Activated CD8-positive, alpha-beta T cell treated with anti-CD3 and anti-CD28 coated beads for 36 hours (primary cell): ENCODE data around the gene AGBL4. TPM values are rescaled to one million over a fixed set of nuclear protein-coding genes. Genes with fewer than 3 reads are reported as not detected.
"Not testable (repeated sequence)": the region's sequence is repeated elsewhere in the genome, so short reads cannot be mapped to it uniquely, and the experiment has no call there.

Source experiments
- ATAC-seq: fragments of 200-7000 bp; cut with Tn5 transposase; one replicate; pipeline ENCODE4 v1.10.0; 2021; ENCODE audit warnings: mild to moderate bottlenecking, moderate library complexity
- CTCF ChIA-PET: fragments of 350-600 bp; sonication (Branson Sonifier 250); formaldehyde crosslinking; loops from one replicate; lab custom pipeline; 2021; ENCODE audit warnings: antibody characterized with exemption; lab: Charles Lee
- POLR2A ChIA-PET: fragments of 350-600 bp; sonication (Branson Sonifier 250); formaldehyde crosslinking; loops from one replicate; lab custom pipeline; 2021; ENCODE audit warnings: antibody characterized with exemption; lab: Charles Lee
- DNase-seq: peaks from one replicate; pipeline ENCODE4 v3.0.0-alpha.2; 2020
- H3K27ac Mint-ChIP-seq: one replicate; pipeline ENCODE4 v1.8.0; 2021; ENCODE audit warnings: mild to moderate bottlenecking, mixed read lengths
- H3K27me3 Mint-ChIP-seq: one replicate; pipeline ENCODE4 v1.8.0; 2021; ENCODE audit warnings: mixed read lengths
- H3K36me3 Mint-ChIP-seq: one replicate; pipeline ENCODE4 v1.8.0; 2021; ENCODE audit warnings: low read depth, mixed read lengths
- H3K4me1 Mint-ChIP-seq: one replicate; pipeline ENCODE4 v1.8.0; 2021; ENCODE audit warnings: low read depth, mixed read lengths
- H3K4me3 Mint-ChIP-seq: one replicate; pipeline ENCODE4 v1.8.0; 2021; ENCODE audit warnings: mild to moderate bottlenecking, moderate library complexity, mixed read lengths
- H3K9me3 Mint-ChIP-seq: one replicate; pipeline ENCODE4 v1.8.0; 2021; ENCODE audit warnings: mixed read lengths
- intact Hi-C: fragments of 100-400 bp; cut with micrococcal nuclease; formaldehyde crosslinking; loops from one replicate; pipeline ENCODE4 v1.10.0; 2022
- total RNA-seq, 2 experiments: library from RNA; stranded (reverse); gene quantifications; one replicate each; pipeline ENCODE4 v1.2.3, GENCODE V29; 2021
- TF ChIP-seq, protein P1 (sequence below): fragments of 200-600 bp; IDR thresholded peaks from one replicate; pipeline ENCODE4 v1.8.0; 2022; ENCODE audit warnings: antibody characterized with exemption, mild to moderate bottlenecking

AGBL4 gene
- total RNA-seq, 2 experiments from 2014 or later: 0.14 TPM; not detected in 1

DNA sequence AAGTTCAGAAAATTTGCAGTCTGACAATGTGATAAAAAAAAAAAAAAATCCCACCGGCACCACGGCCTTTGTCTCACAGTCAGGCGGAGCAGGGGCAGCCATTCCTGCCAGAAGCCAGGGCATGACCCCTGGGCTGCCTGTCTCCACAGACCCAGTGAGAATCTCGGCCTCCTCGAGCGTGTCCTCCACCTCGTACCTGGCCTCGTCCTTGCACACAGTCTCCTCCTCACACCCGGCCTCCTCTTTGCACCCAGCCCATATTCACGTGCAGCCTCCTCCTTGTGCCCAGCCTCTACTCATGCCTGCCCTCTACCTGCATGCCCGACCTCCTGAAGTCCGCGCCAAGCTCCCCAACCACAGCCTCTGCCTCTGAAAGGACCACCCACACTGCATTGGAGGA, 182.0 kb downstream of the AGBL4 start:
- Mint-ChIP-seq H3K27me3 (peaks cover 2% of the 10 kb centered on the region), H3K4me3 (no peak overlapping the region), H3K4me1 (no peaks in the 10 kb centered on the region), H3K9me3 (peaks cover 29% of the 10 kb centered on the region), H3K27ac (no peak overlapping the region), H3K36me3 (peaks cover 4% of the 10 kb centered on the region)
- DNase-seq (no peak), ATAC-seq (no peak)
- intact Hi-C loops: no loop called here
- ChIA-PET POLR2A (no interaction called here), CTCF (no interaction called here)
- TF ChIP-seq, protein P1, sequence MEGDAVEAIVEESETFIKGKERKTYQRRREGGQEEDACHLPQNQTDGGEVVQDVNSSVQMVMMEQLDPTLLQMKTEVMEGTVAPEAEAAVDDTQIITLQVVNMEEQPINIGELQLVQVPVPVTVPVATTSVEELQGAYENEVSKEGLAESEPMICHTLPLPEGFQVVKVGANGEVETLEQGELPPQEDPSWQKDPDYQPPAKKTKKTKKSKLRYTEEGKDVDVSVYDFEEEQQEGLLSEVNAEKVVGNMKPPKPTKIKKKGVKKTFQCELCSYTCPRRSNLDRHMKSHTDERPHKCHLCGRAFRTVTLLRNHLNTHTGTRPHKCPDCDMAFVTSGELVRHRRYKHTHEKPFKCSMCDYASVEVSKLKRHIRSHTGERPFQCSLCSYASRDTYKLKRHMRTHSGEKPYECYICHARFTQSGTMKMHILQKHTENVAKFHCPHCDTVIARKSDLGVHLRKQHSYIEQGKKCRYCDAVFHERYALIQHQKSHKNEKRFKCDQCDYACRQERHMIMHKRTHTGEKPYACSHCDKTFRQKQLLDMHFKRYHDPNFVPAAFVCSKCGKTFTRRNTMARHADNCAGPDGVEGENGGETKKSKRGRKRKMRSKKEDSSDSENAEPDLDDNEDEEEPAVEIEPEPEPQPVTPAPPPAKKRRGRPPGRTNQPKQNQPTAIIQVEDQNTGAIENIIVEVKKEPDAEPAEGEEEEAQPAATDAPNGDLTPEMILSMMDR: no peak

DNA sequence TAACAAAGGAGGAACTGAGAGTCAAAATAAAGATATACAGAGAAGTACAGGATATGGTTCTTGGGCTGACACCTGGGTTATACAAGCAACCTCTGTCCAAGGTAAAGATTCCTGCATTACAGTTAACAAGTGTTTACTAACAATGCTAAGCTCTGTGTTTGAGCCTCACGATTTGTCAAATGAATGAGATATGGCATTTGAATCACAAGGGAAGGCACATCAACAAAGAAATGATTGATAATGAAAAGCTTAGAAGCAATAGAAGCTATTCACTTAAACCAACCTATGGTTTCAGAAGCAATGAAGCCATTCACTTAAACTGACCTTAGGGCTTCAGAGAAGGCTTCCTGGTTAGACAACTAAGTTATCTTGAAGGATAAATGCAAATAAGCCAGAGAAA, 199.5 kb downstream of the AGBL4 start:
- intact Hi-C loops: no loop called here
- peaks cover 3% of the 10 kb centered on the region for H3K9me3 Mint-ChIP-seq
- ChIA-PET POLR2A (no interaction called here), CTCF (no interaction called here)
- H3K27ac Mint-ChIP-seq: no peak overlapping the region
- no peaks in the 10 kb centered on the region for H3K4me1 Mint-ChIP-seq
- TF ChIP-seq, protein P1: no peak
- no peak overlapping the region for H3K4me3 Mint-ChIP-seq
- ATAC-seq (no peak), DNase-seq (no peak)
- H3K36me3 Mint-ChIP-seq: no peaks in the 10 kb centered on the region
- no peaks in the 10 kb centered on the region for H3K27me3 Mint-ChIP-seq

DNA sequence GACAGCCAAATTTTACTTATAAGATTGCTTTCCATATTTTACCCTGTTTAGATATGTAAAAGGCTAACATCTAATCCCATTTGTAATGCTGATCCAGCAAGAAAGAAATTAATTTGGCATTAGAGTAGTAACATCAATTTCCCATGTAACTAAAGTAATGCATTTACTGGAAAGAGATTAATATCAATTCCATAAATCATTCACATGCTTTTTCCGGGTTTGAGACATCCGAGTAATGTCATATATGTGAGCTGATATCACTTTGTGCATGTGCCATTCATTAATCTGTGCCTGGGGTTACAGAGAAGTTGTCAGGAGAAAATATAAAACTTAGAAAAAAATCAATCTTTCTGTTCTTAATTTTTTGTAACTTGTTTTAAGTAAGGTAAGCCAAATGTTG, 206.1 kb downstream of the AGBL4 start:
- no peak overlapping the region for H3K27ac Mint-ChIP-seq
- ChIA-PET CTCF (no interaction called here), POLR2A (no interaction called here)
- no peaks in the 10 kb centered on the region for H3K9me3 Mint-ChIP-seq
- intact Hi-C loops: no loop called here
- H3K4me3 Mint-ChIP-seq: no peak overlapping the region
- TF ChIP-seq, protein P1: no peak
- DNase-seq: no peak
- H3K36me3 Mint-ChIP-seq: no peaks in the 10 kb centered on the region
- no peaks in the 10 kb centered on the region for H3K4me1 Mint-ChIP-seq
- H3K27me3 Mint-ChIP-seq: no peaks in the 10 kb centered on the region
- ATAC-seq: no peak

DNA sequence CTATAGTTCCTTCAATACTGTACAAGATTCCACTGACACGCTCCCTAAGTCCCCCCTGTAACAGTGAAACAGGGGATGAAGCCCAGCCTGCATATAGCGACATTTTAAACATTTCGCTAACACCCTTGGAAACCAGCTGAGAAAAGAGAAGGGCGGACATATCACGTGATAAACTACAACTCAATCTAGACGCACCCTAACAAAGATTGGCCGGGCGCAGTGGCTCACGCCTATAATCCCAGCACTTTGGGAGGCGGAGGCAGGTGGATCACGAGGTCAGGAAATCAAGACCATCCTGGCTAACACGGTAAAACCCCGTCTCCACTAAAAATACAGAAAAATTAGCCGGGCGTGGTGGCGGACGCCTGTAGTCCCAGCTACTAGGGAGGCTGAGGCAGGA, 236.7 kb downstream of the AGBL4 start:
- H3K4me3 Mint-ChIP-seq, H3K9me3 Mint-ChIP-seq, H3K27me3 Mint-ChIP-seq: not testable (repeated sequence)

DNA sequence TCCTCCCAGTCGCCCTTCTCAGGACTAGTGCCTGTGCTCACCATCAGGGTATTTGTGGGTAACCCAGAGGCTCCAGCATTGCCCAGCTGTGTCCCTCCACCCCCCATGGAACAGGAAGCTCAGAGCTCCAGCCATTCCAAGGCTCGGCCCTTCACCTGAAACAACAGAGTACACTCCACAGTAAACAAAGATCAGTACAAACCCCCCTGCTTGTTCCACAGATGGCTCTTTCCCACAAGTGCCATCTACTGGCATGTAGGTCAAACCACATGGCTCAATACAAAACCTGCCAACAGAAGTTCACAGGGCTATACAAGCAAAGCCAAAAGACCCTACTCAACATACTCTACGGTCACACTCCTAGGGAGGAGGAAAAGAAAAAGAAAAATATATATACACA, 258.7 kb downstream of the AGBL4 start:
- DNase-seq (no peak), ATAC-seq (no peak)
- Mint-ChIP-seq H3K36me3 (no peaks in the 10 kb centered on the region), H3K4me1 (no peaks in the 10 kb centered on the region), H3K27me3 (no peaks in the 10 kb centered on the region), H3K27ac (no peak overlapping the region), H3K4me3 (no peak overlapping the region), H3K9me3 (peaks cover 9% of the 10 kb centered on the region)
- intact Hi-C loops: no loop called here
- POLR2A ChIA-PET: no interaction called here
- CTCF ChIA-PET: no interaction called here
- TF ChIP-seq, protein P1: no peak

More for the DNA sequence above, 236.7 kb downstream of the AGBL4 start:
- POLR2A ChIA-PET, intact Hi-C loops, CTCF ChIA-PET, H3K36me3 Mint-ChIP-seq, DNase-seq, H3K4me1 Mint-ChIP-seq, H3K27ac Mint-ChIP-seq, ATAC-seq: not testable (repeated sequence)

DNA sequence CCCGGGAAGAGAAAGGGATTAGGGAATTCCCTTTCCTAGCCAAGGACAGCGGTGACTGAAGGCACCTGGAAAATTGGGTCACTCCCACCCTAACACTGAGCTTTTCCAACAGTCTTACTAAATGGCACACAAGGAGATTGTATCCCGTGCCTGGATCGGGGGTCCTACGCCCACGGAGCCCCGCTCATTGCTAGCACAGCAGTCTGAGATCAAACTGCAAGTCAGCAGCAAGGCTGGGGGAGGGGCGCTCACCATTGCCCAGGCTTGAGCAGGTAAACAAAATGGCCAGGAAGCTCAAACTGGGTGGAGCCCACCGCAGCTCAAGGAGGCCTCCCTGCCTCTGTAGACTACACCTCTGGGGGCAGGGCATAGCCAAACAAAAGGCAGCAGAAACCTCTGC, 285.6 kb downstream of the AGBL4 start:
- CTCF ChIA-PET, H3K27ac Mint-ChIP-seq, intact Hi-C loops, H3K4me3 Mint-ChIP-seq, H3K9me3 Mint-ChIP-seq, H3K36me3 Mint-ChIP-seq, H3K4me1 Mint-ChIP-seq, POLR2A ChIA-PET, ATAC-seq, H3K27me3 Mint-ChIP-seq, DNase-seq: not testable (repeated sequence)
